Measurements from ENCODE around the gene RPIA.

RPIA gene

DNA sequence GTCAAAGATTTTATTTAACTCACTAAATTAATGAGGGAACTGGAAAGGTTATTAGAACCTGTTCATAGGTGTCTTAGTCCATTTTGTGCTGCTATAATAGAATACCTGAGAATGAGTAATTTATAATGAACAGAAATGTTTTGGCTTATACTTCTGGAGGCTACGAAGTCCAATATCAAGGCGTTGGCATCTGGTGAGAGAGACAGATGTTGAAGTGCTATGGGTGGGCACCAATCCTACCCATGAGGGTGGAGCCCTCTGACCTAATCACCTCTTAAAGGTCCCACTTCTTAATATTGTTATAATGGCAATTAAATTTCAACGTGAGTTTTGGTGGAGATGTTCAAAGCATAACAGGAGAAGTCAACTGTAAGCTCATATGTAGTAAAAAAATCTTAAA, 5.1 kb downstream of the RPIA start:
- Histone ChIP-seq H3K27ac (peak overlapping the region; percentile 67), H3K36me3 (peaks cover 11% of the 10 kb centered on the region), H3K4me1 (ENCODE audit: control insufficient read depth in 1 of 2, insufficient read depth in 1 of 2, low read depth in 1 of 2, low read length in 1 of 2) (peaks cover 73 to 74% of the 10 kb centered on the region in 2 experiments), H3K27me3 (no peaks in the 10 kb centered on the region), H3K4me3 (ENCODE audit: low read depth in 1 of 2, low read length in 1 of 2) (no peak overlapping the region), H3K9me3 (no peaks in the 10 kb centered on the region)
- TF ChIP-seq, protein P1, sequence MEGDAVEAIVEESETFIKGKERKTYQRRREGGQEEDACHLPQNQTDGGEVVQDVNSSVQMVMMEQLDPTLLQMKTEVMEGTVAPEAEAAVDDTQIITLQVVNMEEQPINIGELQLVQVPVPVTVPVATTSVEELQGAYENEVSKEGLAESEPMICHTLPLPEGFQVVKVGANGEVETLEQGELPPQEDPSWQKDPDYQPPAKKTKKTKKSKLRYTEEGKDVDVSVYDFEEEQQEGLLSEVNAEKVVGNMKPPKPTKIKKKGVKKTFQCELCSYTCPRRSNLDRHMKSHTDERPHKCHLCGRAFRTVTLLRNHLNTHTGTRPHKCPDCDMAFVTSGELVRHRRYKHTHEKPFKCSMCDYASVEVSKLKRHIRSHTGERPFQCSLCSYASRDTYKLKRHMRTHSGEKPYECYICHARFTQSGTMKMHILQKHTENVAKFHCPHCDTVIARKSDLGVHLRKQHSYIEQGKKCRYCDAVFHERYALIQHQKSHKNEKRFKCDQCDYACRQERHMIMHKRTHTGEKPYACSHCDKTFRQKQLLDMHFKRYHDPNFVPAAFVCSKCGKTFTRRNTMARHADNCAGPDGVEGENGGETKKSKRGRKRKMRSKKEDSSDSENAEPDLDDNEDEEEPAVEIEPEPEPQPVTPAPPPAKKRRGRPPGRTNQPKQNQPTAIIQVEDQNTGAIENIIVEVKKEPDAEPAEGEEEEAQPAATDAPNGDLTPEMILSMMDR (IDR thresholded peaks at IDR 0.05) = no peak

DNA sequence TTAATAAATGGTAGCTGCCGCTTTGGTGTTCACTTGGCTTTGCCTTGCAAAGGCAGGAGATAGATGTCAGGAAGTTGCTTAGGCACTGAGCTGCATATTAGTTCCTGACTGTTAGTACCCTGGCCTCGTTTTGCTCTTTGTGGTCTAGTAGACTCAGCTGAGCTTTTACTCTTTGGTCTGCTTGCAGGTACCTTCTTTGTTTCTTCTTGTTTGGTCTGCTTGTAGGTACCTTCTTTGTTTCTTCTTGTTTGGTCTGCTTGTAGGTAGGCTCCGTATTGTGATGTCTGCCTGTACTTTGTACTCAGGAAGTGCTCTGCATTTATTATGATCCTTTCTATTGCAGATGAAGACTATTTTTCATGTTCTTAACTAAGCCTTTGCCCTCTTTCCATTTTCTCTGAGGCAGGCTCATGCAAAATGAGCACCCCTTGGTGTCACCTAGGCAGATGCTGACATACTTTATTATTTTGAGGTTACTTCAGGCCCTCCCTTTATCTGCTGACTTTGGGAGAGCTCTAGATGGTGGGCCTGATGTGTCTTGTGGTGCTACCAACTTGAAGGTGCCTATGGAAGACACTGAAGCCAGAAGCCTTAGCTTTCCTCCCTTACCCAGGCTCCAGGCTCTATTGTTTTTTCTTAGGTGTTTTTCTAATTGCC, 6.0 kb downstream of the RPIA start:
- H3K4me3 ChIP-seq (ENCODE audit: low read depth in 1 of 2, low read length in 1 of 2) = peak overlapping the region in 1 of 2 experiments; percentile 22
- H3K27me3 ChIP-seq = no peaks in the 10 kb centered on the region
- peaks cover 64 to 66% of the 10 kb centered on the region in 2 experiments for H3K4me1 ChIP-seq (ENCODE audit: control insufficient read depth in 1 of 2, insufficient read depth in 1 of 2, low read depth in 1 of 2, low read length in 1 of 2)
- H3K36me3 ChIP-seq = peaks cover 15% of the 10 kb centered on the region
- peak overlapping the region; percentile 67 for H3K27ac ChIP-seq
- TF ChIP-seq, protein P1 (IDR thresholded peaks at IDR 0.05) = no peak
- no peaks in the 10 kb centered on the region for H3K9me3 ChIP-seq

DNA sequence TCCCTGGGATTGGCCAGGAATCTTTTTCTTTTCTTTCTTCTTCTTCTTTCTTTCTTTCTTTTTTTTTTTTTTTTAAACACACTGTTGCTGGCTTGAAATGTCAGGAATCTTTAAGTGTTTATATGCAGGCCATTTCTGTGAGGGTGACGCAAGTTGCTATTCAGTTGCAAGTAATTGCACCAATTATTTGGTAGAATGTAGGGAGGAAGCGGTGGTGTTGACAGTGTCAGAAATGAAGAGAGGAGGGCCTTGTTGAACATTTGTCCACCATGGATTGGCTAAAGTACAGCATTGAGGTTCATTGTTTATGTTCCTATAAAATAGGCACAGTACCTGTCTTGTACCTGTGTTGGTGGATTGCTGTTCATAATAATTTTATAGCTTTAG, 6.5 kb downstream of the RPIA start:
- peak overlapping the region; percentile 67 for H3K27ac ChIP-seq
- peak overlapping the region in 1 of 2 experiments; percentile 22 for H3K4me3 ChIP-seq (ENCODE audit: low read depth in 1 of 2, low read length in 1 of 2)
- H3K27me3 ChIP-seq = no peaks in the 10 kb centered on the region
- H3K4me1 ChIP-seq (ENCODE audit: control insufficient read depth in 1 of 2, insufficient read depth in 1 of 2, low read depth in 1 of 2, low read length in 1 of 2) = peaks cover 59 to 61% of the 10 kb centered on the region in 2 experiments
- peaks cover 20% of the 10 kb centered on the region for H3K36me3 ChIP-seq
- TF ChIP-seq, protein P1 (IDR thresholded peaks at IDR 0.05) = no peak
- H3K9me3 ChIP-seq = no peaks in the 10 kb centered on the region

DNA sequence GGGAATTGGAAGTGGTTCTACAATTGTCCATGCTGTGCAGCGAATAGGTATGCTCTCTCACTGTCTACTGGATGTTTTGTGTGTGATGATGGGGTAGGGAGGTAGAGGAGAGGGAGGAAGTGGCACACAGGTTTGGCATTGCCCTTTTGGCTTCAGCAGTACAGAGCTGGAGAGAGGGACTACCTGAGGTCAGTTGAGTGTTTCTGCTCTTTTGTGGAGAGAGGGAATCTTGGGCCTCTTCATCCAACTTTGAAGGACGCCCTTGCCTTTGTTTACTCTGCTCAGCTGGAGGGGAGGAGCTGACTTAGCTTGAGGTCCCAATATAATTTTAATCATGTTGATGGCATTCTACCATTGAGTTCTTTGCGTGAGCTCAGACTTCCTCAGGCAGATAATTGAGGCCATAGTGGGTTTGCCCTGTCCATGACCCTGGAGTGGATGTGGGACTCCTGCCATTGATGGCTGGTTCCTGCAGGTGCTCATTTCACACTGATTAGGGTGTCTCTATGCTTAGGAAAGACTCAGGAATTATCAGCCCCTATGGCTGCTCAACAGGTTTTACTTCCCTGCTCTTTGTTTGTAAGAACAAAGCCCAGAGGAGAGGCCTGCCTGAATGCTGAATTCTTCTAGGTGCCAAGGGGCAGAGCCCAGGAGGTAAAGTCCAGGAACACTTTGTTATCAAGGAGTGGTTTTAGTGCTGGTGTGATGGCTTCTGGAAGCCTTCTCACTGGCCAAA, 7.2 kb downstream of the RPIA start:
- TF ChIP-seq, protein P1 (IDR thresholded peaks at IDR 0.05) = no peak
- H3K4me3 ChIP-seq (ENCODE audit: low read depth in 1 of 2, low read length in 1 of 2) = no peak overlapping the region
- no peaks in the 10 kb centered on the region for H3K27me3 ChIP-seq
- peaks cover 27% of the 10 kb centered on the region for H3K36me3 ChIP-seq
- no peaks in the 10 kb centered on the region for H3K9me3 ChIP-seq
- peak overlapping the region; percentile 67 for H3K27ac ChIP-seq
- H3K4me1 ChIP-seq (ENCODE audit: control insufficient read depth in 1 of 2, insufficient read depth in 1 of 2, low read depth in 1 of 2, low read length in 1 of 2) = peaks cover 53 to 54% of the 10 kb centered on the region in 2 experiments

DNA sequence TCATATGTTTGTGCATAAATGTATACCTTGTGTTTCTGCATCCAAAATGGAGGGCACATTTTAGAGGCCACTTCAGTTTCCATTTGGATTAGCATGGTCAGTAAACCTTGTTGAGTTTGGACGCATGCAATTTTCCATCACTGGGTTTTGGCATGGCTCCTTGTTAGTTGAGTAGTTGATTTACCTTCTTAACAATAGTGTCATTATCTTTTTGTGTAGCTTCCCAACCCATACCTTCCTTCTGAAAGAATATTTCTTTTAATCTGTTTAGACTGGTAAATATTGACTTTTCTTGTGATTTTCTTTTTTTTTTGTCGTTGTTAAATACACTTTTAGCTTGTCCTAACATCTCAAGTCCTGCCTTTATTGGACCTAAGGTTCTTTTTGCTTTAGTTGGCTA, 15.5 kb downstream of the RPIA start:
- peaks cover 25% of the 10 kb centered on the region for H3K36me3 ChIP-seq
- H3K4me1 ChIP-seq (ENCODE audit: control insufficient read depth in 1 of 2, insufficient read depth in 1 of 2, low read depth in 1 of 2, low read length in 1 of 2) = peaks cover 4% of the 10 kb centered on the region in 2 experiments
- H3K4me3 ChIP-seq (ENCODE audit: low read depth in 1 of 2, low read length in 1 of 2) = no peak overlapping the region
- no peaks in the 10 kb centered on the region for H3K9me3 ChIP-seq
- TF ChIP-seq, protein P1 (IDR thresholded peaks at IDR 0.05) = no peak
- no peaks in the 10 kb centered on the region for H3K27me3 ChIP-seq
- H3K27ac ChIP-seq = no peak overlapping the region
